Sigmoid colon (tissue), 4 donors: Measurements from ENCODE around the gene NTN1.

Source experiments
- EP300 ChIP-seq, 4 donors: sonication (generic); formaldehyde crosslinking; IDR thresholded peaks; one replicate each; pipeline ENCODE4 v1.6.1; 2017; ENCODE audit warnings: antibody characterized with exemption in 4 of 4
- POLR2A ChIP-seq, 2 donors: fragments of 450-650 bp; IDR thresholded peaks; one replicate each; pipeline ENCODE4 v1.6.1; 2016; ENCODE audit warnings: antibody characterized with exemption in 2 of 2, mild to moderate bottlenecking in 2 of 2, moderate library complexity in 2 of 2
- POLR2AphosphoS5 ChIP-seq, 4 donors: sonication (generic); formaldehyde crosslinking; IDR thresholded peaks; one replicate each; pipeline ENCODE4 v1.6.1; 2017; ENCODE audit warnings: antibody characterized with exemption in 4 of 4
- TF ChIP-seq, protein P1 (sequence below), 4 experiments: fragments of 450-650 bp in 3 of 4; fragments of 200-600 bp in 1 of 4; IDR thresholded peaks; one replicate each; pipeline ENCODE4 v1.5.1; 2016 to 2019; ENCODE audit warnings: antibody characterized with exemption in 4 of 4, mild to moderate bottlenecking in 3 of 4, moderate library complexity in 2 of 4

DNA sequence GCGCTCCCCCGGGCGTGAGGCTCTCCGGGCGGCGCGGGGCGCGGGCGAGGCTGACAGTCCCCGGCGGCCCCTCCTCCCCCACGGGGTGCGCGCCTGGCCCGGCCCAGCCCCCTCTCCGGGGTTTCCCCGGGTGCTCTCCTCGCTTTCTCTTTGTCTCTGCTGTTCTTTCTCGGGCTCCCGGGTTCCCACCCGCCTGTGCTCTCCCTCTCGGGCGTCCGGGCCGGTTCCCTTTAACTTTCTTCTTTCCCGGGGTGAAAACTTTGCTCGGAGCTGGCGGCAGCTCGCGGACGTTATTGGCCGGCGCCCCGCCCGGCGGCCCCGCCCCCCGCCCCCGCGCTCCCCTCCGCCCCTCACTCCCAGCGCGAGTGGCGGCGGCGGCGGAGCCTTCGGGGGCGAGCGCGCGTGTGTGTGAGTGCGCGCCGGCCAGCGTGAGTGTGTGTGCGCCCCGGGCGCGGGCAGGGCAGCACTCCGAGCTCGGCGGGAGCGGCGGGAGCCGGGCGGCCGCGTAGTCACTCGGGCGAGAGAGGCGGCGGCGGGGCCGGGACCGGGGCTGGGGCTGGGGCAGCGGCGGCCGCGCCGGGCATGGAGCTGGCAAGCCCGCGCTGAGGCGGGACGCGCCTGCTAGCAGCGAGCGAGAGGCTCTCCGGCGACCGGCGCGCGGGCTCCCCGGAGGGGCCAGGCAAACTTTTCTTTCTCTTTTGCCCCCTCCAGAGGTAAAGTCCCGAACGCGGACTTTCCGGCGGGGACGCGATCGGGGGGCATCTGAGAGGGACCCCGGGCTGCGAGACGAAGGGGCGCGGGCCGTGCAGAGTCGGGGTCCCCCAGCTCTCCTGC, at the start of gene NTN1:
- TF ChIP-seq, protein P1, sequence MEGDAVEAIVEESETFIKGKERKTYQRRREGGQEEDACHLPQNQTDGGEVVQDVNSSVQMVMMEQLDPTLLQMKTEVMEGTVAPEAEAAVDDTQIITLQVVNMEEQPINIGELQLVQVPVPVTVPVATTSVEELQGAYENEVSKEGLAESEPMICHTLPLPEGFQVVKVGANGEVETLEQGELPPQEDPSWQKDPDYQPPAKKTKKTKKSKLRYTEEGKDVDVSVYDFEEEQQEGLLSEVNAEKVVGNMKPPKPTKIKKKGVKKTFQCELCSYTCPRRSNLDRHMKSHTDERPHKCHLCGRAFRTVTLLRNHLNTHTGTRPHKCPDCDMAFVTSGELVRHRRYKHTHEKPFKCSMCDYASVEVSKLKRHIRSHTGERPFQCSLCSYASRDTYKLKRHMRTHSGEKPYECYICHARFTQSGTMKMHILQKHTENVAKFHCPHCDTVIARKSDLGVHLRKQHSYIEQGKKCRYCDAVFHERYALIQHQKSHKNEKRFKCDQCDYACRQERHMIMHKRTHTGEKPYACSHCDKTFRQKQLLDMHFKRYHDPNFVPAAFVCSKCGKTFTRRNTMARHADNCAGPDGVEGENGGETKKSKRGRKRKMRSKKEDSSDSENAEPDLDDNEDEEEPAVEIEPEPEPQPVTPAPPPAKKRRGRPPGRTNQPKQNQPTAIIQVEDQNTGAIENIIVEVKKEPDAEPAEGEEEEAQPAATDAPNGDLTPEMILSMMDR (IDR thresholded peaks at IDR 0.05): no peak
- no peak for TF ChIP-seq POLR2A (IDR thresholded peaks at IDR 0.05)
- TF ChIP-seq POLR2AphosphoS5 (IDR thresholded peaks at IDR 0.05): peak in 3 of 4 donors; percentile 20 to 66 (median 40)
- TF ChIP-seq EP300 (IDR thresholded peaks at IDR 0.05): peak in 1 of 4 donors; percentile 17
